Endothelial cell of umbilical vein (primary cell): ENCODE data around the gene EFCAB5. TPM values are rescaled to one million over a fixed set of nuclear protein-coding genes. Genes with fewer than 3 reads are reported as not detected.

ENCODE experiments used
- BruUV-seq: library from RNA; stranded (reverse); fragments of 400-500 nt; replicated peaks from 2 replicates; lab custom pipeline; 2021; lab: Mats Ljungman, UMichigan
- CTCF ChIA-PET: fragments of 300-600, 350-600 bp; sonication (Branson Sonifier 250); formaldehyde crosslinking; loops from one replicate; lab custom pipeline; 2021; ENCODE audit warnings: antibody characterized with exemption, inconsistent platforms; lab: Charles Lee
- POLR2A ChIA-PET: fragments of 300-600, 350-600 bp; sonication (Branson Sonifier 250); formaldehyde crosslinking; loops from one replicate; lab custom pipeline; 2021; ENCODE audit warnings: antibody characterized with exemption, inconsistent platforms; lab: Charles Lee
- DNase-seq: peaks from one replicate; pipeline ENCODE4 v3.0.0-alpha.2; 2011; ENCODE audit warnings: low read depth, low spot score
- FAIRE-seq: peaks from 2 replicates; lab custom pipeline; 2011; peaks lifted over from hg19 to GRCh38; lab: Jason Lieb, UNC
- H2AFZ ChIP-seq: 2 replicates; pipeline ENCODE4 v1.6.0; 2012; ENCODE audit warnings: low read depth, low read length, control low read depth, inconsistent platforms
- H3K27ac ChIP-seq: 2 replicates; pipeline ENCODE4 v1.5.1; 2011; ENCODE audit warnings: low read depth, mild to moderate bottlenecking, control low read depth, low read length, moderate library complexity; ENCODE audit not compliant: insufficient read depth
- H3K27me3 ChIP-seq, 2 experiments: 2 replicates each; pipeline versions ENCODE4 v1.6.0 to v1.6.1; 2011; ENCODE audit warnings: low read length in 2 of 2, mixed read lengths in 1 of 2; ENCODE audit not compliant: control insufficient read depth in 2 of 2, insufficient read depth in 2 of 2
- H3K36me3 ChIP-seq, 2 experiments: 2 replicates in 1 of 2; 3 replicates in 1 of 2; pipeline ENCODE4 v1.5.1; 2011; ENCODE audit warnings: low read length in 2 of 2, mild to moderate bottlenecking in 1 of 2, moderate library complexity in 1 of 2; ENCODE audit not compliant: control insufficient read depth in 2 of 2, insufficient read depth in 2 of 2; ENCODE audit errors: extremely low read depth in 1 of 2
- H3K4me1 ChIP-seq: 3 replicates; pipeline ENCODE4 v1.5.1; 2011; ENCODE audit warnings: mild to moderate bottlenecking, low read length; ENCODE audit not compliant: control insufficient read depth, insufficient read depth; ENCODE audit errors: extremely low read depth
- H3K4me2 ChIP-seq: 2 replicates; pipeline ENCODE4 v1.6.1; 2011; ENCODE audit warnings: low read length, control low read depth, mixed read lengths; ENCODE audit not compliant: insufficient read depth
- H3K4me3 ChIP-seq, 3 experiments: fragments of 200-600 bp in 1 of 3; sonication (generic), shearing (Covaris generic) in 1 of 3; replicated peaks in 1 of 3; 2 replicates each; pipeline ENCODE4 v1.5.1; 2011 to 2016; ENCODE audit warnings: control low read depth in 3 of 3, low read length in 3 of 3, mild to moderate bottlenecking in 2 of 3, inconsistent platforms in 1 of 3, low read depth in 1 of 3, moderate library complexity in 1 of 3; ENCODE audit not compliant: insufficient read depth in 1 of 3
- H3K79me2 ChIP-seq: 2 replicates; pipeline ENCODE4 v1.6.0; 2012; ENCODE audit warnings: low read length, inconsistent platforms; ENCODE audit not compliant: control insufficient read depth, insufficient read depth
- H3K9ac ChIP-seq: replicated peaks from 2 replicates; pipeline ENCODE3; 2011; ENCODE audit warnings: low read length, control low read depth; ENCODE audit not compliant: insufficient read depth; ENCODE audit errors: extremely low read depth
- H3K9me1 ChIP-seq: replicated peaks from 3 replicates; pipeline ENCODE4 v1.6.0; 2011; ENCODE audit warnings: mild to moderate bottlenecking, low read length; ENCODE audit not compliant: control insufficient read depth, insufficient read depth; ENCODE audit errors: extremely low read depth
- H3K9me3 ChIP-seq: replicated peaks from 2 replicates; pipeline ENCODE4 v1.5.1; 2012; ENCODE audit warnings: low read length, inconsistent platforms; ENCODE audit not compliant: control insufficient read depth, insufficient read depth
- H4K20me1 ChIP-seq: replicated peaks from 2 replicates; pipeline ENCODE3; 2011; ENCODE audit warnings: mild to moderate bottlenecking, low read length; ENCODE audit not compliant: control insufficient read depth, insufficient read depth; ENCODE audit errors: extremely low read depth
- EZH2 ChIP-seq: IDR thresholded peaks from 2 replicates; pipeline ENCODE4 v1.6.1; 2012; ENCODE audit warnings: borderline replicate concordance, low read depth, mild to moderate bottlenecking, moderate library complexity, low read length, inconsistent platforms; ENCODE audit not compliant: severe bottlenecking
- FOS ChIP-seq: IDR thresholded peaks from 2 replicates; pipeline ENCODE4 v1.6.1; 2011; ENCODE audit warnings: mild to moderate bottlenecking, low read length, moderate library complexity, borderline replicate concordance; ENCODE audit not compliant: insufficient read depth
- GATA2 ChIP-seq: IDR thresholded peaks from 2 replicates; pipeline ENCODE4 v1.7.0; 2011; ENCODE audit warnings: low read depth, mild to moderate bottlenecking, moderate library complexity, mixed read lengths, low read length; ENCODE audit not compliant: insufficient read length, insufficient read depth
- JUN ChIP-seq: IDR thresholded peaks from 2 replicates; pipeline ENCODE4 v1.6.1; 2011; ENCODE audit warnings: borderline replicate concordance, low read depth; ENCODE audit not compliant: insufficient read length, insufficient read depth
- POLR2A ChIP-seq: IDR thresholded peaks from 2 replicates; pipeline ENCODE4 v1.6.1; 2012; ENCODE audit warnings: low read depth, mild to moderate bottlenecking, control low read depth, low read length
- dilution Hi-C: fragments of 300-500 bp; cut with MboI; formaldehyde crosslinking; loops from one replicate; pipeline ENCODE4 v1.15.0; 2019; ENCODE audit warnings: low sequenced_read_pairs; ENCODE audit not compliant: extremely low pct_ligation_motif_present
- intact Hi-C: fragments of 100-400 bp; cut with micrococcal nuclease; formaldehyde crosslinking; loops from one replicate; pipeline ENCODE4 v1.10.0; 2022
- polyA plus RNA-seq, 4 experiments: library from polyadenylated mRNA; depleted of rRNA in 3 of 4; stranded (reverse) in 3 of 4; unstranded in 1 of 4; fragments of >200 nt; gene quantifications; 2 replicates each; pipeline versions ENCODE4 v1.2.1 to v1.2.3, GENCODE V29; 2011 to 2012; ENCODE audit warnings: missing spikeins in 1 of 4
- total RNA-seq: library from RNA; stranded (reverse); gene quantifications from 2 replicates; pipeline ENCODE4 v1.2.3, GENCODE V29; 2021
- TF ChIP-seq, protein P1 (sequence below), 2 donors: IDR thresholded peaks; 1 replicate in 1 of 2; 2 replicates in 1 of 2; pipeline ENCODE4 v1.5.1; 2011; ENCODE audit warnings: low read length in 2 of 2, mild to moderate bottlenecking in 2 of 2, moderate library complexity in 2 of 2, control low read depth in 1 of 2, inconsistent platforms in 1 of 2, low read depth in 1 of 2; ENCODE audit not compliant: insufficient read depth in 1 of 2; ENCODE audit errors: extremely low read depth in 1 of 2
- TF ChIP-seq, protein P2 (sequence below): IDR thresholded peaks from 2 replicates; pipeline ENCODE4 v1.6.1; 2011; ENCODE audit not compliant: insufficient read depth, insufficient read length

Gene EFCAB5
- total and polyA plus RNA-seq, 2 donors (not counting 3 experiments of a cell fraction or from before 2014, with no cell fraction given) = 0.04 to 0.40 TPM

DNA sequence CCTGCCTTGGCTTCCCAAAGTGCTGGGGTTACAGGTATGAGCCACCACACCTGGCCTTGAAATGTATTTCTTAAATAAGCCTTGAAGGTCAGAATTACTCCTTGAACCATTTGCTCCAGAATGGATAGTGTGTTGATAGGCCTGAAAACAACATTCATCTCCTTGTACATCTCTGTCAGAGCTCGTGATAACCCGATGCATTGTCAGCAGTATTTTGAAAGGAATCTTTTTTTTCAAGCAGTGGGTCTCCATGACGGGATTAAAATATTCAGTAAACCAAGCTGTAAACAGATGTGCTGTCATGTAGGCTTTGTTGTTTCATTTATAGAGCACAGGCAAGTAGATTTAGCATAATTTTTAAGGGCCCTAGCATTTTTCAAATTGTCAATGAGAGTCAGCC, 191.8 kb downstream of the EFCAB5 start:
- H3K79me2 ChIP-seq = peaks cover 58% of the 10 kb centered on the region
- no TSS peak for BruUV-seq

More for the DNA sequence above, 191.8 kb downstream of the EFCAB5 start:
- no peak overlapping the region for H3K4me2 ChIP-seq
- no peak for TF ChIP-seq FOS
- TF ChIP-seq POLR2A = no peak
- TF ChIP-seq EZH2 = no peak
- TF ChIP-seq JUN = no peak
- TF ChIP-seq, protein P1, sequence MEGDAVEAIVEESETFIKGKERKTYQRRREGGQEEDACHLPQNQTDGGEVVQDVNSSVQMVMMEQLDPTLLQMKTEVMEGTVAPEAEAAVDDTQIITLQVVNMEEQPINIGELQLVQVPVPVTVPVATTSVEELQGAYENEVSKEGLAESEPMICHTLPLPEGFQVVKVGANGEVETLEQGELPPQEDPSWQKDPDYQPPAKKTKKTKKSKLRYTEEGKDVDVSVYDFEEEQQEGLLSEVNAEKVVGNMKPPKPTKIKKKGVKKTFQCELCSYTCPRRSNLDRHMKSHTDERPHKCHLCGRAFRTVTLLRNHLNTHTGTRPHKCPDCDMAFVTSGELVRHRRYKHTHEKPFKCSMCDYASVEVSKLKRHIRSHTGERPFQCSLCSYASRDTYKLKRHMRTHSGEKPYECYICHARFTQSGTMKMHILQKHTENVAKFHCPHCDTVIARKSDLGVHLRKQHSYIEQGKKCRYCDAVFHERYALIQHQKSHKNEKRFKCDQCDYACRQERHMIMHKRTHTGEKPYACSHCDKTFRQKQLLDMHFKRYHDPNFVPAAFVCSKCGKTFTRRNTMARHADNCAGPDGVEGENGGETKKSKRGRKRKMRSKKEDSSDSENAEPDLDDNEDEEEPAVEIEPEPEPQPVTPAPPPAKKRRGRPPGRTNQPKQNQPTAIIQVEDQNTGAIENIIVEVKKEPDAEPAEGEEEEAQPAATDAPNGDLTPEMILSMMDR (IDR thresholded peaks at IDR 0.05; ENCODE audit: extremely low read depth in 1 of 2, insufficient read depth in 1 of 2, low read depth in 1 of 2, low read length in 2 of 2) = no peak
- TF ChIP-seq GATA2 = no peak
- TF ChIP-seq, protein P2, sequence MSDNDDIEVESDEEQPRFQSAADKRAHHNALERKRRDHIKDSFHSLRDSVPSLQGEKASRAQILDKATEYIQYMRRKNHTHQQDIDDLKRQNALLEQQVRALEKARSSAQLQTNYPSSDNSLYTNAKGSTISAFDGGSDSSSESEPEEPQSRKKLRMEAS = no peak
- peaks cover 3 to 12% of the 10 kb centered on the region in 2 experiments for H3K36me3 ChIP-seq
- DNase-seq (no peak), FAIRE-seq (no peak)
- no peaks in the 10 kb centered on the region for H3K9me3 ChIP-seq
- H4K20me1 ChIP-seq = no peaks in the 10 kb centered on the region
- H3K4me1 ChIP-seq = no peaks in the 10 kb centered on the region
- H3K9ac ChIP-seq = no peak overlapping the region
- ChIA-PET CTCF (interaction anchor here (0.6 to 3.1 kb wide), 7 partner anchors 8 to 381 kb away, joined by 3 to 12 read pairs (median 6); no protein-coding TSS in a partner anchor), POLR2A (interaction anchor here (0.6 kb wide), 1 partner anchor 172 kb away, joined by 4 read pairs; no protein-coding TSS in a partner anchor)
- H3K9me1 ChIP-seq = no peaks in the 10 kb centered on the region
- dilution Hi-C loops (no loop called here), intact Hi-C loops (no loop called here)
- H2AFZ ChIP-seq = no peak overlapping the region
- no peak overlapping the region for H3K27ac ChIP-seq
- no peak overlapping the region for H3K4me3 ChIP-seq
- H3K27me3 ChIP-seq = no peaks in the 10 kb centered on the region
